Calu3 (cell line): ENCODE measurements around the gene MAPK1. TPM values are rescaled to one million over a fixed set of nuclear protein-coding genes. Genes with fewer than 3 reads are reported as not detected.
A peak's percentile ranks its signal among the peaks of the same experiment; 100 is the strongest.

Source experiments
- BruUV-seq: library from RNA; stranded (reverse); fragments of 400-500 nt; replicated peaks from 2 replicates; lab custom pipeline; 2021; lab: Mats Ljungman, UMichigan
- CTCF ChIA-PET: fragments of 300-600 bp; sonication (Branson Sonifier 250); formaldehyde crosslinking; loops from one replicate; lab custom pipeline; 2022; ENCODE audit warnings: antibody characterized with exemption; lab: Charles Lee
- DNase-seq: peaks from one replicate; pipeline ENCODE4 v3.0.0; 2022
- H3K27ac Mint-ChIP-seq: one replicate; pipeline ENCODE4 v1.8.0; 2022; ENCODE audit warnings: mixed read lengths; ENCODE audit not compliant: unreplicated experiment
- H3K27me3 Mint-ChIP-seq: one replicate; pipeline ENCODE4 v1.8.0; 2022; ENCODE audit warnings: mixed read lengths; ENCODE audit not compliant: unreplicated experiment
- H3K36me3 Mint-ChIP-seq: one replicate; pipeline ENCODE4 v1.8.0; 2022; ENCODE audit warnings: mild to moderate bottlenecking, moderate library complexity, mixed read lengths; ENCODE audit not compliant: insufficient read depth, unreplicated experiment
- H3K4me1 Mint-ChIP-seq: one replicate; pipeline ENCODE4 v1.8.0; 2022; ENCODE audit warnings: mild to moderate bottlenecking, low read depth, mixed read lengths; ENCODE audit not compliant: unreplicated experiment
- H3K4me3 Mint-ChIP-seq: one replicate; pipeline ENCODE4 v1.8.0; 2022; ENCODE audit warnings: mild to moderate bottlenecking, low read depth, moderate library complexity, mixed read lengths; ENCODE audit not compliant: unreplicated experiment
- H3K9me3 Mint-ChIP-seq: one replicate; pipeline ENCODE4 v1.8.0; 2022; ENCODE audit warnings: low read depth, mixed read lengths; ENCODE audit not compliant: unreplicated experiment
- CTCF ChIP-seq: fragments of 200-600 bp; IDR thresholded peaks from one replicate; pipeline ENCODE4 v1.8.0; 2022; ENCODE audit warnings: antibody characterized with exemption; ENCODE audit not compliant: unreplicated experiment
- intact Hi-C: fragments of 100-400 bp; cut with micrococcal nuclease; formaldehyde crosslinking; loops from one replicate; pipeline ENCODE4 v1.10.0; 2022; ENCODE audit not compliant: unreplicated experiment
- total RNA-seq: library from RNA; stranded (reverse); gene quantifications from 2 replicates; pipeline ENCODE4 v1.2.3, GENCODE V29; 2022

MAPK1 gene
- total RNA-seq, 1 experiment from 2014 or later = 157 TPM

GRCh38 chr22:21762712-21763581 is 104.5 kb downstream of the MAPK1 start:
- Mint-ChIP-seq H3K4me3 (no peak overlapping the region), H3K9me3 (no peaks in the 10 kb centered on the region), H3K4me1 (no peaks in the 10 kb centered on the region), H3K27ac (no peak overlapping the region), H3K36me3 (peaks cover 11% of the 10 kb centered on the region), H3K27me3 (no peaks in the 10 kb centered on the region)
- DNase-seq = no peak
- CTCF ChIA-PET = interaction anchor here (1.2 kb wide), 1 partner anchor 13 kb away, joined by 3 read pairs; no protein-coding TSS in a partner anchor
- no TSS peak for BruUV-seq
- no peak for TF ChIP-seq CTCF
- intact Hi-C loops = no loop called here

GRCh38 chr22:21761994-21762680 is 105.3 kb downstream of the MAPK1 start:
- H3K27me3 Mint-ChIP-seq = no peaks in the 10 kb centered on the region
- no peaks in the 10 kb centered on the region for H3K4me1 Mint-ChIP-seq
- H3K36me3 Mint-ChIP-seq = peaks cover 4% of the 10 kb centered on the region
- H3K4me3 Mint-ChIP-seq = no peak overlapping the region
- H3K9me3 Mint-ChIP-seq = no peaks in the 10 kb centered on the region
- CTCF ChIA-PET = no interaction called here
- BruUV-seq = no TSS peak
- TF ChIP-seq CTCF = no peak
- no peak for DNase-seq
- intact Hi-C loops = no loop called here
- no peak overlapping the region for H3K27ac Mint-ChIP-seq

- Mint-ChIP-seq H3K27ac (no peak overlapping the region), H3K9me3 (no peaks in the 10 kb centered on the region), H3K36me3 (no peaks in the 10 kb centered on the region), H3K4me3 (no peak overlapping the region), H3K27me3 (no peaks in the 10 kb centered on the region), H3K4me1 (peaks cover 2% of the 10 kb centered on the region)
- TF ChIP-seq CTCF = no peak
- BruUV-seq = no TSS peak
- DNase-seq = no peak
- CTCF ChIA-PET = no interaction called here
- intact Hi-C loops = no loop called here
These were observed 106.4 kb downstream of the MAPK1 start for GRCh38 chr22:21761086-21761485.

GRCh38 chr22:21760640-21761039 is 106.8 kb downstream of the MAPK1 start:
- no peak overlapping the region for H3K27ac Mint-ChIP-seq
- TSS peak; percentile 16 for BruUV-seq
- H3K4me1 Mint-ChIP-seq = peaks cover 6% of the 10 kb centered on the region
- H3K27me3 Mint-ChIP-seq = no peaks in the 10 kb centered on the region
- H3K4me3 Mint-ChIP-seq = no peak overlapping the region
- CTCF ChIA-PET = no interaction called here
- H3K36me3 Mint-ChIP-seq = peaks cover 3% of the 10 kb centered on the region
- intact Hi-C loops = no loop called here
- DNase-seq = no peak
- TF ChIP-seq CTCF = no peak
- no peaks in the 10 kb centered on the region for H3K9me3 Mint-ChIP-seq
